Articular chondrocyte of knee joint (primary cell): ENCODE results near the gene PYY. TPM values are rescaled to one million over a fixed set of nuclear protein-coding genes. Genes with fewer than 3 reads are reported as not detected.

Experiments used
- total RNA-seq: library from RNA; depleted of rRNA; stranded (reverse); fragments of >200 nt; gene quantifications from 2 replicates; pipeline ENCODE4 v1.2.3, GENCODE V29; 2012

Gene PYY
- 0.11 and 0.13 TPM in 2 replicates for total RNA-seq

DNA sequence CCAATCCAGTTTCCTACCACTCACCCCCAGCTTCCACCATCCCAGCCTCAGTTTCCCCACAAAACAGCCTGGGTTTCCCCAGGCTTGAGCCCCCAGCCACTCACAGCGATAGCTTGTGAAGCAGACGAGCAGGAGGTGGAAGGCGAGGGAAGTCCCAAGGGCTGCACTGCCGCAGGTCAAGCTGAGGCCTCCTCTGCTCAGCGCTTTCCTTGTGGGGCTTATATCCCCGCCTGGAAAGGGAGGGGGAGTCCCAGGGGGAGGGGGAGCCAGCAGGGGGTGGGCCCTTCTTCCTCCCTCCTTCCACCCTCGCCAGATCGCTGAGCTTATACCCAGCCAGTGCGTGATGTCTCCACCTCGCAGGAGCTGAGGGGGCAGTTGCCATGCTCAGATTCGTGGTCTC, at the start of gene PYY:
Gene PYY, minus strand, starts transcription at position 195 of the 400 bp plus-strand sequence. CDS start 457 bp downstream, outside the sequence.

DNA sequence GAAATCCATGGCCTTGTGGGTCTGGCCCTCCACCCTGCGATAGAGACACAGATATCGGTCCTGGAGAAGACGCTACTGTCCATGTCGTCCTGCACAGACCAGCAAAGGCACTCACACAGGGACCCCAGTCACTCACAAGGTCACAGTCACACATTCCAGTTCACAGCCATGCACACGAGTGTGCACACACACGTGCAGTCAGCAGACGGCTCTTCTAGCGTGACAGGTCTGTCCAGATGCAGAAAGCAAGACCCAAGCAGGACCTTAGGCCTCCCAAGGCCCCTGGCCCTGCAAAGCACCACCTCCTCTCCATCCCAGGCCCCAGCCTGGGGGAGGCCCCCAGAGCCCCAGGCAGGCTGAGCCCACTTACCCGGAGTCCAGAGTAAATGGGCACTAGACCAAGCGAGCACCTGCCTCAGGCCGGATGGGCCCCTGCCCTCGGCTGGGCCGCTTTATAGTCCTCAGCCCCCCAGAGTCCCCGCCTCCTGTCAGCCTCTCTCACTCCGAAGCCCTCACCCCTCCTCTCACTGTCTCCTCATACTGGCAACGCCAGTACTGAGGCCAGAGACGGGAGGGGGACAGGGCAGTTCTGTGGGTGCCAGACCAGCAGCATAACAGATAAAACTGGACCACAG, 11.6 kb downstream of the PYY start, which contains the start of gene PPY:
Gene PPY, minus strand, starts transcription at position 426 of the 635 bp plus-strand sequence. CDS start 822 bp downstream, outside the sequence.

DNA sequence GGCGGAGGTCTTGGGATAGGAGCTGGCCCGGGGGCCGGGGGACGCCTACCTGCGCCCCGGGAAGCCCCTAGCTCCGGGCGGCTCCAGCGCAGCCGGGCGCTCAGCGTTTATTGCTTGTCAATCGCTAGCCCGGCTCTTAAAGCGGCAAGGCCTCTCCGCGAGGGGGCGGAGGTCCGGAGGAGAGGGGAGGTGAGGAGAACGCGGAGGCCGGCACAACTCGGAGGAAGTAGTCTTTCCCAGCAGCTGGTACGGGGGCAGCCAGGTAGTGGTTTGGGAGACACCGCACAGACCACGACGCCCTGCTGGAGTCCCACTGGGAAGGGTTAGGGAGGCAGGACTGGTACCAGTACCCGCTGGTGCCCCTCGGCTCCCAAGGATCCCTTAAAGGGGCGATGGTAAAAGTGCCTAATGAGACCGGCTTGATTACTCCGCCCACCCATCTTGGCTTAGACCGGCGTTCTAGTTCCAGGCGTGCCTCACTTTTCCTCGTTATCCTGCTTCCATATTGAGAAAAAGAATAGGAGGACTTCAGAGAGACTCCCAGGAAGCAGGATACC, 46.2 kb downstream of the PYY start, which contains the start of gene MPP2:
Gene MPP2, minus strand, starts transcription at position 112 of the 557 bp plus-strand sequence. CDS start 3,076 bp downstream, outside the sequence.

Other genes with a start within 250 kb of the PYY start
- not detected in 2 replicates for gene SOST, start 195.1 kb downstream of the PYY start, total RNA-seq
- gene DUSP3, start 175.0 kb downstream of the PYY start, total RNA-seq, result 52.2 and 58.4 TPM in 2 replicates
- not detected in 2 replicates for gene CFAP97D1, start 173.5 kb downstream of the PYY start, total RNA-seq
- 8.2 and 8.6 TPM in 2 replicates for gene MPP3, start 120.8 kb downstream of the PYY start, total RNA-seq
- gene CD300LG, start 106.8 kb downstream of the PYY start, total RNA-seq, result not detected in 2 replicates
- 3.7 and 3.9 TPM in 2 replicates for gene MPP2, start 46.4 kb downstream of the PYY start, total RNA-seq
- gene PPY, start 11.5 kb downstream of the PYY start, total RNA-seq, result not detected in 2 replicates
- gene NAGS, start 50.7 kb upstream of the PYY start, total RNA-seq, result 0.43 and 0.65 TPM in 2 replicates
- gene TMEM101, start 61.0 kb upstream of the PYY start, total RNA-seq, result 25.3 and 33.9 TPM in 2 replicates
- gene LSM12, start 112.7 kb upstream of the PYY start, total RNA-seq, result 68.2 and 77.1 TPM in 2 replicates
- 27.2 and 29.8 TPM in 2 replicates for gene G6PC3, start 116.8 kb upstream of the PYY start, total RNA-seq
- gene HDAC5, start 169.7 kb upstream of the PYY start, total RNA-seq, result 50.5 and 66.2 TPM in 2 replicates
- 1.8 and 3.4 TPM in 2 replicates for gene HROB, start 188.0 kb upstream of the PYY start, total RNA-seq
- 0.11 and 0.39 TPM in 2 replicates for gene ASB16, start 216.8 kb upstream of the PYY start, total RNA-seq
- 22.3 and 22.8 TPM in 2 replicates for gene TMUB2, start 233.0 kb upstream of the PYY start, total RNA-seq
- 32.7 and 34.8 TPM in 2 replicates for gene ATXN7L3, start 245.9 kb upstream of the PYY start, total RNA-seq